Measurements from ENCODE around the gene GHR.

Gene GHR

DNA sequence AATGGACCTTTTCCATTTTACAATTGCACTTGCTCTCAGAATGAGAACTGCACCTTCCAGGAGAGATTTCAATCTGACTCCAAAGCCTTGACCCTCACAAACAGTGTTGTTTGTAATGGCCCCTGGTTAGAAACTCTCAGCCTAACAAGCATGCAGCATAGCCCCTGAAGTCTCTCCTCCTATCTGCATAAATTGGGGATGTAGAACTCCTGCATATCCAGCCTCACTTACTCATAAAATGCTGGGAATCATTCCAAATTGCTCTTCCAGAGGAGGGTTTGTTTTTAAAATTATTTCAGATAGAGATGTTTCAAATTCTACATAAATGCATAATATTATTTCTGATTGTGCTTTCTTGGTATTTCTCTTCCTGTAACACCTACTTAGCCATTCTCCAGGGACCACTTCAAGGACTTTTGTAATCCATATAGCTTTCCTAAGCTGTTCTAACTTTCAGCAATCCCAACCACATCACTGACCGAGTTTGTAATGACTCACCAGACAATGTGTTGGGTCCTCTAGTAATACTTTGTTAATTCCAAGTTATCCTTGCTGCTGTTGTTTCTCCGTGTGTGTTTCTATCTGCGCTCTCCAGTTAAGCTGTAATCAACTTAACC lies 189.6 kb downstream of the GHR start:
- DNase-seq = no peak

- DNase-seq = no peak
These were observed 191.3 kb downstream of the GHR start for GRCh38 chr5:42614509-42614908.

GRCh38 chr5:42620579-42621216 lies 197.5 kb downstream of the GHR start:
- no peak for DNase-seq

GRCh38 chr5:42621242-42621641 lies 198.0 kb downstream of the GHR start:
- no peak for DNase-seq

GRCh38 chr5:42621662-42622061 lies 198.4 kb downstream of the GHR start:
- DNase-seq = no peak

GRCh38 chr5:42624912-42625311 lies 201.7 kb downstream of the GHR start:
- DNase-seq = no peak

- DNase-seq = no peak
These were observed 203.2 kb downstream of the GHR start for GRCh38 chr5:42626462-42626861.

GRCh38 chr5:42628821-42629220 lies 205.6 kb downstream of the GHR start:
- no peak for DNase-seq

- no peak for DNase-seq
These were observed 206.0 kb downstream of the GHR start for GRCh38 chr5:42629284-42629683.

DNA sequence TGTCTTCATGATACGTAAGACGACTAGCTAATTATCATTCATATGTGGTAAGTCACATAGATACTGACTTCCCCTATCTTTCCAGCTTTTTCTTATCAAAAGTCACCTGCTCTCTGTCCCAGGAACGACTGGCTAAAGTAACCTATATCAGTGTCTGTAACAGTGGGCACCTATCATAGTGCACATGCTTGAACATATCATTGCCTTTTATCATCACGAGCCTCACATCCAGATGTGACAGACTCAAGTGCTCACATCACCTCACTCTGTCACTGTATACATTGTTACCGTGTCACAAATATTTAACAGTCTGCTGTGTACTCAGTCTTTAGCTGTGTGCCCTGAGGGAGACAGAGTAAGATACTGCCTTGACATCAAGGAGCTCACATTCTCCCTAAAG lies 208.0 kb downstream of the GHR start:
- DNase-seq = no peak

GRCh38 chr5:42632354-42632900 lies 209.2 kb downstream of the GHR start:
- DNase-seq = no peak

GRCh38 chr5:42634575-42634974 lies 211.3 kb downstream of the GHR start:
- no peak for DNase-seq

- no peak for DNase-seq
These were observed 213.2 kb downstream of the GHR start for GRCh38 chr5:42636425-42636824.

- DNase-seq = no peak
These were observed 213.7 kb downstream of the GHR start for GRCh38 chr5:42636946-42637345.

GRCh38 chr5:42638972-42639371 lies 215.7 kb downstream of the GHR start:
- no peak for DNase-seq

GRCh38 chr5:42640835-42641234 lies 217.6 kb downstream of the GHR start:
- no peak for DNase-seq

DNA sequence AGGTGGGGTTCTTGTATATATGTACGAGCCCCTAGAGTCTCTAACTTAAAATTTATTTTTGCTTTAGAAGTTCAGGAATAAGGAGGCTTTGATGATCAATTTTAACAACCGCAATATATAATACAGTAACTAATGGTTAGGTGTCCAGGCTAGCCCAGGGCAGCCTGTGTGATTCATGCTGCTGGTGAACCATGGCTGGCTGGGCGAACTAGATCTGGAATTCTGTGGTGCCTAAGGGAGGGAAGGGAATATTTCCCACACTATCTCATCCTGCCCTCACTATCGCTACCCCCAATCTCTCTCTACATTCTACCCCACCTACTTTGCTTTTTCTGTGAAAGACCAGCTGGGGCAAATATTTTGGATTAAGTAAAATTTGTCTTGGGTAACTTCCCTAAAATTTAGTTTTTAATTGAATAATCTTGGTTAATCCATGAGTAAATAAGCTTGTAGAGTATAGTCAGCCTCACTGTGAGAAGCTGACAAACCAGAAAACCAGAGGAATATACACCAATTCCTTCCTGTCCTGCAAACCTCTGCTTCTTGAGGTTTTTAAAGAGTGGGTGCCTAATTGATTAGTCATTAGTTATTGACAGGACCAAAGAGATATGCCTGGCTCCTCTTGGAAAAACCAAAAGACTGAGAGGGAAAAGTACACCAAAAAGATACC lies 218.2 kb downstream of the GHR start:
- no peak for DNase-seq

DNA sequence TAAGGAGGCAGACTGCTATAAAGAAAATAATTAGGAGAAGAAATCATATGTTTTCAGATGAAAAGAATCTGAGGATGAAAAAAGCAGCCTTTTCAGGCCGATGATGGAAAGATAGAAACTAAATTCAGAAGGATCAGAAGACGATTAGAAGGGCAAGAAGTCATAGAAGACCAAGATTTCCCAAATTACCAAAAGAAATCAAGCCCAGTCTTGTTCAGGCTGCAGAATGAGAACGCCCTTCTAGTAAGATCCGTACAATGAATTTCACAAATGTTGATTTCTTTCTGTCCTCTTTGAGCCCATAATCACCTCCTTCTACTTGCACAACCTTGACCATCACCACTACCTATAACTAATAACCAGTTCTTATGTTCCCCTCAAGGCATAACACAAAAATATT lies 218.8 kb downstream of the GHR start:
- no peak for DNase-seq

DNA sequence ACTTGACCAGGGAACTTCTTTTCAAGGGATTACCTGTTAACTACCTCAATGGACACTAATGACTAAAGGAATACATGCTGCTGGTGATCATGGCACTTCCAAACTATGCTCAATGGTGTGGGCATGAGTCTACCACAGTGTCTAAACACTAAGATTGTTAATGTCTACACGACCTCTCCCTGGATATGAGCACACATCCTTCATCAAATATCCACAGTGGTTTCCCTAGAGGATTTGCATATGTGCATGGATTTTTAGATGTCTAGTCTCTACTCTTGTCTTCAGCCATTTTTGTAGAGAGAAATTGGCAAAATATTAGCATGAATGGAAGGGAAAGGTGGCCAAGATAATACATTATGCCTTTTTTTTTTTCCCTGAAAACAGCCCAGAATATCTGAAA lies 220.1 kb downstream of the GHR start:
- DNase-seq = no peak

DNA sequence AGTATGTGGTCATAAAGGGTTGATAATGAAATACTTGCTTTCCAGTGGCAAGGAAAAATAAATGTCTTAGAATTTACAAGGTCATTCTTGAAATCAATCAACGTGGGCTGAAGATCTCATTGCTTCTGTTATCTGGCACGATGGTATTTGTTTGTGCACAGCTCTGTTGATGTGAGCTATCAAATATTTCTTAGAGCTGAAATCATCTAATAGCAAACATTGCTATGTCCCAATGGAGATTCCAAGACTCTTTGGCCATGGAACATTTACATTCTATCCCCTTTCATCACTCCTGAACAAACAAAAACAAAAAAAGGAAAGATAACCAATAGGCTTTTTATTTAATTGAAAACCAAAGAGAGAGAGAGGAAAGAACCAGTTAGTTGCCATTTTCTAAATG lies 221.9 kb downstream of the GHR start:
- DNase-seq = no peak

DNA sequence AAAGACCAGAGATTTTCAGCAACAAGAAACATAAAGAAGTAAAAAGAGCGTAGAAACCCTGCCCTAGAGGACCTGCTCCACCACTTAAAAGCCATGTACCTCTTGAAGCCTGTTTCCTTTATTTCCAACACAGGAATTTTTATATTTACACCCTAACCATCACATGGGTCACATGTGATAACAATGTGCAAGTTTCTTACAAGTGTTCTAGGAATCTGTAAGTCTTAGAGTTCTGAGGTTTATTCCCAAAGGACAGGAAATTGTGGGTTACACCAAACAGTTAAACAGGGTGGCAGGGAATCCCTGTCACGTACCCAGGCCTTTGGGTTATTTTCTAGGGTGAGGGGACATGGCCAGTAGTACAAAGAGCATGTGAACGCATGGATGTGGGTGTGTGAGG lies 224.8 kb downstream of the GHR start:
- DNase-seq = no peak

GRCh38 chr5:42648915-42649314 lies 225.7 kb downstream of the GHR start:
- no peak for DNase-seq

- no peak for DNase-seq
These were observed 226.8 kb downstream of the GHR start for GRCh38 chr5:42650084-42650483.

DNA sequence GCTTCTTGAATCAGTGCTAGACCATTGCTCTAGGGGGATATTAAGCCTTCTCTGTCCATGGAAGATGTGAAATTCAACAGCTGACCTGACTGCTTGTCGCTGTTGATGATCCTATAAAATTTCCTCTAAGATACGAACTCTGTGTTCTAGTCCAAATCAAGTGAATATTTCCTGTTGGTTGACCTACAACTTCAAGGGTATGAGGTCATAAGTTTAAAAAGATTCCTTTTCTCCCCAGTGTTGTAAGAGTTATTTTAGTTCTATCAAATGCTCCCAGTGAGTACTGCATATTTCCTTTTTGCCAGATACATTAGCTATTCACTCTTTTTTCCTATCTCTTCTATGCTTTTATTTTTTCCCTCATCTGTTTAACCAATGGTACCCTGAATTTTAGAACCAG lies 230.5 kb downstream of the GHR start:
- no peak for DNase-seq
